Astrocyte (in vitro differentiated cells and primary cell): ENCODE results near the gene P3H1. TPM values are rescaled to one million over a fixed set of nuclear protein-coding genes. Genes with fewer than 3 reads are reported as not detected.
A peak's percentile ranks its signal among the peaks of the same experiment; 100 is the strongest.
"Not testable (repeated sequence)": the region's sequence is repeated elsewhere in the genome, so short reads cannot be mapped to it uniquely, and the experiment has no call there.

ENCODE experiments used
- DNase-seq: peaks from one replicate; pipeline ENCODE4 v3.0.0-alpha.2; 2010; ENCODE audit warnings: low read depth
- FAIRE-seq: peaks from 2 replicates; lab custom pipeline; 2011; peaks lifted over from hg19 to GRCh38; lab: Jason Lieb, UNC
- H2AFZ ChIP-seq: 2 replicates; pipeline ENCODE4 v1.6.0; 2012; ENCODE audit warnings: low read depth, low read length, inconsistent platforms
- H3K27ac ChIP-seq: 2 replicates; pipeline ENCODE4 v1.5.1; 2011; ENCODE audit warnings: low read depth, low read length, inconsistent platforms
- H3K27me3 ChIP-seq: 2 replicates; pipeline ENCODE4 v1.6.0; 2011; ENCODE audit warnings: low read length, inconsistent platforms; ENCODE audit not compliant: insufficient read depth
- H3K36me3 ChIP-seq: 2 replicates; pipeline ENCODE4 v1.5.1; 2011; ENCODE audit warnings: low read length, inconsistent platforms; ENCODE audit not compliant: insufficient read depth
- H3K4me1 ChIP-seq: 2 replicates; pipeline ENCODE4 v1.5.1; 2011; ENCODE audit warnings: low read length, inconsistent platforms; ENCODE audit not compliant: insufficient read depth
- H3K4me2 ChIP-seq: 2 replicates; pipeline ENCODE4 v1.6.0; 2012; ENCODE audit warnings: low read length, inconsistent platforms
- H3K4me3 ChIP-seq: 2 replicates; pipeline ENCODE4 v1.5.1; 2011; ENCODE audit warnings: low read depth, mild to moderate bottlenecking, low read length, inconsistent platforms; ENCODE audit not compliant: insufficient read depth
- H3K79me2 ChIP-seq: 2 replicates; pipeline ENCODE4 v1.6.0; 2012; ENCODE audit warnings: mild to moderate bottlenecking, low read length, inconsistent platforms; ENCODE audit not compliant: insufficient read depth
- H3K9ac ChIP-seq: 2 replicates; pipeline ENCODE4 v1.6.0; 2012; ENCODE audit warnings: mild to moderate bottlenecking, low read length, inconsistent platforms
- H3K9me3 ChIP-seq: 2 replicates; pipeline ENCODE4 v1.5.1; 2012; ENCODE audit warnings: low read depth, mild to moderate bottlenecking, low read length, inconsistent platforms; ENCODE audit not compliant: insufficient read depth
- H4K20me1 ChIP-seq: 2 replicates; pipeline ENCODE4 v1.6.0; 2012; ENCODE audit warnings: low read length, inconsistent platforms; ENCODE audit not compliant: insufficient read depth
- H3K27ac Mint-ChIP-seq: one replicate; pipeline ENCODE4 v1.8.0; 2021; ENCODE audit warnings: mild to moderate bottlenecking, mixed read lengths; ENCODE audit not compliant: unreplicated experiment
- H3K27me3 Mint-ChIP-seq: one replicate; pipeline ENCODE4 v1.8.0; 2021; ENCODE audit warnings: low read depth, mixed read lengths; ENCODE audit not compliant: unreplicated experiment
- H3K36me3 Mint-ChIP-seq: one replicate; pipeline ENCODE4 v1.8.0; 2021; ENCODE audit warnings: low read depth, mixed read lengths; ENCODE audit not compliant: unreplicated experiment
- H3K4me1 Mint-ChIP-seq: one replicate; pipeline ENCODE4 v1.8.0; 2021; ENCODE audit warnings: low read depth, mixed read lengths; ENCODE audit not compliant: unreplicated experiment
- H3K4me3 Mint-ChIP-seq: one replicate; pipeline ENCODE4 v1.8.0; 2021; ENCODE audit warnings: mild to moderate bottlenecking, moderate library complexity, mixed read lengths; ENCODE audit not compliant: unreplicated experiment
- H3K9me3 Mint-ChIP-seq: one replicate; pipeline ENCODE4 v1.8.0; 2021; ENCODE audit warnings: mild to moderate bottlenecking, mixed read lengths; ENCODE audit not compliant: unreplicated experiment
- CTCF ChIP-seq: IDR thresholded peaks from 2 replicates; pipeline ENCODE4 v1.5.1; 2011; ENCODE audit warnings: low read depth, mild to moderate bottlenecking, inconsistent platforms, low read length, moderate library complexity; ENCODE audit not compliant: insufficient read depth
- EZH2 ChIP-seq: IDR thresholded peaks from 2 replicates; pipeline ENCODE4 v1.6.1; 2012; ENCODE audit warnings: mild to moderate bottlenecking, low read length, inconsistent platforms; ENCODE audit not compliant: insufficient read depth
- total RNA-seq: library from RNA; stranded (reverse); gene quantifications from 2 replicates; pipeline ENCODE4 v1.2.1, GENCODE V29; 2021

P3H1 gene
- total RNA-seq, 1 donor from 2014 or later: 277 TPM

GRCh38 chr1:42723511-42723910 is 43.3 kb downstream of the P3H1 start:
- Histone ChIP-seq H3K36me3 (no peaks in the 10 kb centered on the region), H3K27me3 (no peaks in the 10 kb centered on the region), H2AFZ (no peak overlapping the region), H3K9me3 (no peaks in the 10 kb centered on the region), H3K9ac (no peak overlapping the region), H3K4me1 (no peaks in the 10 kb centered on the region), H4K20me1 (no peaks in the 10 kb centered on the region), H3K79me2 (no peaks in the 10 kb centered on the region), H3K27ac (no peak overlapping the region), H3K4me3 (no peak overlapping the region), H3K4me2 (no peak overlapping the region)
- H3K9me3 Mint-ChIP-seq: no peaks in the 10 kb centered on the region
- DNase-seq (no peak), FAIRE-seq (no peak)
- no peak for TF ChIP-seq EZH2
- TF ChIP-seq CTCF: no peak
- H3K4me3 Mint-ChIP-seq: no peak overlapping the region
- H3K27ac Mint-ChIP-seq: peak overlapping the region; percentile 34
- peaks cover 7% of the 10 kb centered on the region for H3K4me1 Mint-ChIP-seq
- H3K27me3 Mint-ChIP-seq: no peaks in the 10 kb centered on the region
- peaks cover 5% of the 10 kb centered on the region for H3K36me3 Mint-ChIP-seq

- not testable (repeated sequence) for H3K4me1 ChIP-seq
Observed at GRCh38 chr1:42722403-42722802, 44.4 kb downstream of the P3H1 start.

GRCh38 chr1:42721926-42722325 is 44.9 kb downstream of the P3H1 start:
- peaks cover 7% of the 10 kb centered on the region for H3K4me1 Mint-ChIP-seq
- Histone ChIP-seq H3K9ac (no peak overlapping the region), H2AFZ (no peak overlapping the region), H3K27me3 (no peaks in the 10 kb centered on the region), H3K36me3 (no peaks in the 10 kb centered on the region), H3K9me3 (no peaks in the 10 kb centered on the region), H3K4me2 (no peak overlapping the region), H3K79me2 (no peaks in the 10 kb centered on the region), H4K20me1 (no peaks in the 10 kb centered on the region), H3K4me1 (no peaks in the 10 kb centered on the region), H3K4me3 (no peak overlapping the region), H3K27ac (no peak overlapping the region)
- no peak overlapping the region for H3K4me3 Mint-ChIP-seq
- no peak for TF ChIP-seq CTCF
- TF ChIP-seq EZH2: no peak
- peak overlapping the region; percentile 53 for H3K27ac Mint-ChIP-seq
- H3K36me3 Mint-ChIP-seq: peaks cover 11% of the 10 kb centered on the region
- H3K27me3 Mint-ChIP-seq: no peaks in the 10 kb centered on the region
- DNase-seq: no peak
- H3K9me3 Mint-ChIP-seq: no peaks in the 10 kb centered on the region
- no peak for FAIRE-seq

More at GRCh38 chr1:42722403-42722802, 44.4 kb downstream of the P3H1 start:
- not testable (repeated sequence) for H4K20me1 ChIP-seq, H3K36me3 Mint-ChIP-seq, H3K27me3 Mint-ChIP-seq, DNase-seq, FAIRE-seq, H3K79me2 ChIP-seq, H3K27me3 ChIP-seq, H2AFZ ChIP-seq, H3K4me1 Mint-ChIP-seq, H3K4me2 ChIP-seq, H3K9me3 Mint-ChIP-seq, H3K36me3 ChIP-seq, H3K27ac ChIP-seq, H3K4me3 ChIP-seq, H3K9me3 ChIP-seq, H3K4me3 Mint-ChIP-seq, H3K9ac ChIP-seq
- H3K27ac Mint-ChIP-seq: peak overlapping the region; percentile 53
